ENCODE data around the gene UBAC2. TPM values are rescaled to one million over a fixed set of nuclear protein-coding genes. Genes with fewer than 3 reads are reported as not detected.
A peak's percentile ranks its signal among the peaks of the same experiment; 100 is the strongest.

UBAC2 gene
- total RNA-seq, 1 donor from 2014 or later = 52.6 TPM

- H3K4me3 Mint-ChIP-seq = peak overlapping the region; percentile 84
- peaks cover 73% of the 10 kb centered on the region for H3K4me1 Mint-ChIP-seq
- H3K27ac Mint-ChIP-seq = peak overlapping the region; percentile 88
- peak; percentile 87 for DNase-seq
- peaks cover 3% of the 10 kb centered on the region for H3K9me3 Mint-ChIP-seq
- H3K27me3 Mint-ChIP-seq = no peaks in the 10 kb centered on the region
- H3K36me3 Mint-ChIP-seq (ENCODE audit: low read depth) = peaks cover 45% of the 10 kb centered on the region
- intact Hi-C loops (cut with micrococcal nuclease) = loop anchor here (1.0 to 2.0 kb wide), 6 partner anchors 8 to 127 kb away; no protein-coding TSS in a partner anchor
These were observed 107.1 kb downstream of the UBAC2 start for GRCh38 chr13:99307648-99308339.

- Mint-ChIP-seq H3K9me3 (peaks cover 3% of the 10 kb centered on the region), H3K4me3 (peak overlapping the region; percentile 84), H3K4me1 (peaks cover 70% of the 10 kb centered on the region), H3K36me3 (ENCODE audit: low read depth) (peaks cover 43% of the 10 kb centered on the region), H3K27me3 (no peaks in the 10 kb centered on the region), H3K27ac (peak overlapping the region; percentile 88)
- intact Hi-C loops (cut with micrococcal nuclease) = loop anchor here (1.0 kb wide), 1 partner anchor 14 kb away; no protein-coding TSS in a partner anchor
- no peak for DNase-seq
These were observed 107.9 kb downstream of the UBAC2 start for GRCh38 chr13:99308471-99309087.

- peak overlapping the region; percentile 94 for H3K27ac Mint-ChIP-seq
- H3K36me3 Mint-ChIP-seq (ENCODE audit: low read depth) = peaks cover 31% of the 10 kb centered on the region
- peak overlapping the region; percentile 52 for H3K4me3 Mint-ChIP-seq
These were observed 109.9 kb downstream of the UBAC2 start for GRCh38 chr13:99310382-99311031.

GRCh38 chr13:99311137-99311536 lies 110.5 kb downstream of the UBAC2 start:
- Mint-ChIP-seq H3K27ac (peak overlapping the region; percentile 94), H3K36me3 (ENCODE audit: low read depth) (peaks cover 29% of the 10 kb centered on the region), H3K27me3 (no peaks in the 10 kb centered on the region), H3K4me3 (peak overlapping the region; percentile 52), H3K9me3 (peaks cover 4% of the 10 kb centered on the region), H3K4me1 (peaks cover 72% of the 10 kb centered on the region)
- intact Hi-C loops (cut with micrococcal nuclease) = loop anchor here (5.0 kb wide), 1 partner anchor 739 kb away; no protein-coding TSS in a partner anchor
- DNase-seq = peak; percentile 66

More at GRCh38 chr13:99310382-99311031, 109.9 kb downstream of the UBAC2 start:
- DNase-seq = no peak
- intact Hi-C loops (cut with micrococcal nuclease) = loop anchor here (5.0 kb wide), 1 partner anchor 738 kb away; no protein-coding TSS in a partner anchor
- peaks cover 72% of the 10 kb centered on the region for H3K4me1 Mint-ChIP-seq
- H3K9me3 Mint-ChIP-seq = peaks cover 3% of the 10 kb centered on the region
- H3K27me3 Mint-ChIP-seq = no peaks in the 10 kb centered on the region

- peak overlapping the region; percentile 94 for H3K27ac Mint-ChIP-seq
- peaks cover 11% of the 10 kb centered on the region for H3K9me3 Mint-ChIP-seq
- peaks cover 33% of the 10 kb centered on the region for H3K36me3 Mint-ChIP-seq (ENCODE audit: low read depth)
- H3K4me1 Mint-ChIP-seq = peaks cover 75% of the 10 kb centered on the region
- no peak overlapping the region for H3K4me3 Mint-ChIP-seq
- no peaks in the 10 kb centered on the region for H3K27me3 Mint-ChIP-seq
- intact Hi-C loops (cut with micrococcal nuclease) = loop anchor here (5.0 kb wide), 1 partner anchor 740 kb away; no protein-coding TSS in a partner anchor
- peak; percentile 57 for DNase-seq
These were observed 111.3 kb downstream of the UBAC2 start for GRCh38 chr13:99311748-99312492.

GRCh38 chr13:99312493-99312883 lies 111.8 kb downstream of the UBAC2 start:
- Mint-ChIP-seq H3K9me3 (peaks cover 11% of the 10 kb centered on the region), H3K27ac (peak overlapping the region; percentile 90), H3K4me1 (peaks cover 76% of the 10 kb centered on the region), H3K4me3 (peak overlapping the region; percentile 62), H3K36me3 (ENCODE audit: low read depth) (peaks cover 38% of the 10 kb centered on the region), H3K27me3 (no peaks in the 10 kb centered on the region)
- peak; percentile 57 for DNase-seq
- intact Hi-C loops (cut with micrococcal nuclease) = loop anchor here (5.0 kb wide), 1 partner anchor 740 kb away; no protein-coding TSS in a partner anchor

- Mint-ChIP-seq H3K27me3 (no peaks in the 10 kb centered on the region), H3K36me3 (ENCODE audit: low read depth) (peaks cover 35% of the 10 kb centered on the region), H3K27ac (peak overlapping the region; percentile 85), H3K9me3 (peaks cover 11% of the 10 kb centered on the region), H3K4me3 (peak overlapping the region; percentile 48), H3K4me1 (peaks cover 67% of the 10 kb centered on the region)
- peak; percentile 61 for DNase-seq
- intact Hi-C loops (cut with micrococcal nuclease) = loop anchor here (5.0 kb wide), 1 partner anchor 741 kb away; no protein-coding TSS in a partner anchor
These were observed 112.8 kb downstream of the UBAC2 start for GRCh38 chr13:99313501-99313900.

GRCh38 chr13:99313941-99314340 lies 113.3 kb downstream of the UBAC2 start:
- intact Hi-C loops (cut with micrococcal nuclease) = loop anchor here (1.0 to 5.0 kb wide), 7 partner anchors 8 to 742 kb away; no protein-coding TSS in a partner anchor
- peaks cover 36% of the 10 kb centered on the region for H3K36me3 Mint-ChIP-seq (ENCODE audit: low read depth)

GRCh38 chr13:99314640-99315176 lies 114.1 kb downstream of the UBAC2 start:
- H3K27me3 Mint-ChIP-seq = no peaks in the 10 kb centered on the region
- peaks cover 11% of the 10 kb centered on the region for H3K9me3 Mint-ChIP-seq
- intact Hi-C loops (cut with micrococcal nuclease) = loop anchor here (1.0 to 5.0 kb wide), 8 partner anchors 7 to 742 kb away; partner anchors contain the start of gene GPR183
- H3K4me1 Mint-ChIP-seq = peaks cover 67% of the 10 kb centered on the region
- peaks cover 35% of the 10 kb centered on the region for H3K36me3 Mint-ChIP-seq (ENCODE audit: low read depth)
- peak overlapping the region; percentile 76 for H3K4me3 Mint-ChIP-seq
- peak overlapping the region; percentile 94 for H3K27ac Mint-ChIP-seq
- peak; percentile 89 for DNase-seq

More at GRCh38 chr13:99313941-99314340, 113.3 kb downstream of the UBAC2 start:
- DNase-seq = no peak
- H3K9me3 Mint-ChIP-seq = peaks cover 11% of the 10 kb centered on the region
- no peaks in the 10 kb centered on the region for H3K27me3 Mint-ChIP-seq
- peak overlapping the region; percentile 94 for H3K27ac Mint-ChIP-seq
- H3K4me1 Mint-ChIP-seq = peaks cover 66% of the 10 kb centered on the region
- peak overlapping the region; percentile 76 for H3K4me3 Mint-ChIP-seq

GRCh38 chr13:99315186-99315585 lies 114.5 kb downstream of the UBAC2 start:
- no peak for DNase-seq
- peaks cover 37% of the 10 kb centered on the region for H3K36me3 Mint-ChIP-seq (ENCODE audit: low read depth)
- no peaks in the 10 kb centered on the region for H3K27me3 Mint-ChIP-seq
- H3K4me3 Mint-ChIP-seq = peak overlapping the region; percentile 76
- peak overlapping the region; percentile 94 for H3K27ac Mint-ChIP-seq
- intact Hi-C loops (cut with micrococcal nuclease) = loop anchor here (1.0 to 2.0 kb wide), 6 partner anchors 8 to 118 kb away; partner anchors contain the start of gene GPR183
- H3K4me1 Mint-ChIP-seq = peaks cover 64% of the 10 kb centered on the region
- H3K9me3 Mint-ChIP-seq = peaks cover 11% of the 10 kb centered on the region

GRCh38 chr13:99316224-99316623 lies 115.6 kb downstream of the UBAC2 start:
- Mint-ChIP-seq H3K36me3 (ENCODE audit: low read depth) (peaks cover 35% of the 10 kb centered on the region), H3K4me3 (peak overlapping the region; percentile 43), H3K27me3 (no peaks in the 10 kb centered on the region), H3K4me1 (peaks cover 58% of the 10 kb centered on the region), H3K27ac (peak overlapping the region; percentile 69), H3K9me3 (peaks cover 11% of the 10 kb centered on the region)
- intact Hi-C loops (cut with micrococcal nuclease) = no loop called here
- DNase-seq = no peak

GRCh38 chr13:99316657-99317256 lies 116.1 kb downstream of the UBAC2 start:
- H3K4me1 Mint-ChIP-seq = peaks cover 58% of the 10 kb centered on the region
- H3K27ac Mint-ChIP-seq = peak overlapping the region; percentile 69
- H3K27me3 Mint-ChIP-seq = no peaks in the 10 kb centered on the region
- peak overlapping the region; percentile 22 for H3K4me3 Mint-ChIP-seq
- DNase-seq = no peak
- intact Hi-C loops (cut with micrococcal nuclease) = no loop called here
- H3K36me3 Mint-ChIP-seq (ENCODE audit: low read depth) = peaks cover 35% of the 10 kb centered on the region
- H3K9me3 Mint-ChIP-seq = peaks cover 11% of the 10 kb centered on the region
